HepG2 (cell line): Measurements from ENCODE around the gene TMEM223. TPM values are rescaled to one million over a fixed set of nuclear protein-coding genes. Genes with fewer than 3 reads are reported as not detected.

ENCODE experiments used
- CREB1 ChIP-seq, 2 experiments: fragments of 450-650 bp in 1 of 2; IDR thresholded peaks; 2 replicates each; pipeline ENCODE4 v1.6.1; 2016 to 2017; ENCODE audit warnings: control low read depth in 1 of 2, mild to moderate bottlenecking in 1 of 2, missing compliant biosample characterization in 1 of 2, missing genetic modification characterization in 1 of 2
- FIP1L1 ChIP-seq: fragments of 200-400 bp; formaldehyde crosslinking; IDR thresholded peaks from 2 replicates; pipeline ENCODE4 v1.6.1; 2018; ENCODE audit warnings: low read depth, mild to moderate bottlenecking, low read length, moderate library complexity, borderline replicate concordance; ENCODE audit not compliant: insufficient read depth
- HNF4G ChIP-seq, 2 experiments: sonication (generic) in 1 of 2; formaldehyde crosslinking in 1 of 2; IDR thresholded peaks; 2 replicates each; pipeline versions ENCODE4 v1.4.0 to v1.6.1; 2011 to 2020; ENCODE audit warnings: borderline replicate concordance in 2 of 2, low read depth in 2 of 2, mild to moderate bottlenecking in 2 of 2, low read length in 1 of 2, missing genetic modification reagents in 1 of 2, moderate library complexity in 1 of 2
- KDM2A ChIP-seq: sonication (generic); formaldehyde crosslinking; IDR thresholded peaks from 2 replicates; pipeline ENCODE4 v1.4.0; 2020; ENCODE audit warnings: low read depth, missing genetic modification reagents, borderline replicate concordance
- MAFK ChIP-seq, 2 experiments: IDR thresholded peaks in 1 of 2; conservative IDR thresholded peaks in 1 of 2; 2 replicates each; pipeline ENCODE4 v1.6.1; 2011; ENCODE audit warnings: improper control_type of control experiment in 2 of 2, low read length in 2 of 2
- REPIN1 ChIP-seq: sonication (generic); formaldehyde crosslinking; IDR thresholded peaks from 2 replicates; pipeline ENCODE4 v1.8.0; 2022; ENCODE audit warnings: missing genetic modification reagents, low read depth, mild to moderate bottlenecking, borderline replicate concordance
- SP5 ChIP-seq: IDR thresholded peaks from 2 replicates; pipeline ENCODE4 v1.6.1; 2016; ENCODE audit warnings: low read depth, borderline replicate concordance
- STAG1 ChIP-seq: sonication (generic); formaldehyde crosslinking; IDR thresholded peaks from 2 replicates; pipeline ENCODE4 v1.4.0; 2020; ENCODE audit warnings: missing genetic modification reagents
- THAP11 ChIP-seq: IDR thresholded peaks from 2 replicates; pipeline ENCODE4 v1.6.1; 2016; ENCODE audit warnings: missing biosample characterization, missing genetic modification reagents
- YY1 ChIP-seq: IDR thresholded peaks from 2 replicates; pipeline ENCODE4 v1.6.1; 2011; ENCODE audit warnings: low read length, low read depth, moderate library complexity, mild to moderate bottlenecking; ENCODE audit not compliant: insufficient read depth, insufficient replicate concordance
- ZC3H13 ChIP-seq: sonication (generic); formaldehyde crosslinking; IDR thresholded peaks from 2 replicates; pipeline ENCODE4 v1.8.1; 2023; ENCODE audit warnings: mild to moderate bottlenecking, missing genetic modification reagents, moderate library complexity
- ZKSCAN8 ChIP-seq: IDR thresholded peaks from 2 replicates; pipeline ENCODE4 v1.6.1; 2016; ENCODE audit warnings: borderline replicate concordance, missing genetic modification reagents, missing compliant biosample characterization
- ZNF101 ChIP-seq: sonication (generic); formaldehyde crosslinking; IDR thresholded peaks from 2 replicates; pipeline ENCODE4 v1.4.0; 2020; ENCODE audit warnings: mild to moderate bottlenecking, low read depth, missing genetic modification reagents, borderline replicate concordance
- ZNF557 ChIP-seq: sonication (generic); formaldehyde crosslinking; IDR thresholded peaks from 2 replicates; pipeline ENCODE4 v1.4.0; 2020; ENCODE audit warnings: missing genetic modification reagents
- ZNF564 ChIP-seq: sonication (generic); formaldehyde crosslinking; IDR thresholded peaks from 2 replicates; pipeline ENCODE4 v1.8.1; 2023; ENCODE audit warnings: mild to moderate bottlenecking, missing genetic modification reagents
- ZNF670 ChIP-seq: sonication (generic); formaldehyde crosslinking; IDR thresholded peaks from 2 replicates; pipeline ENCODE4 v1.8.0; 2022; ENCODE audit warnings: mild to moderate bottlenecking, missing genetic modification reagents, borderline replicate concordance
- ZSCAN30 ChIP-seq: sonication (generic); formaldehyde crosslinking; IDR thresholded peaks from 2 replicates; pipeline ENCODE4 v1.5.0; 2020; ENCODE audit warnings: mild to moderate bottlenecking, missing genetic modification reagents
- polyA plus RNA-seq, 8 experiments: library from polyadenylated mRNA; depleted of rRNA in 3 of 8; stranded (reverse) in 7 of 8; unstranded in 1 of 8; fragments of >200 nt; fragmentation: Illumina TruSeq in 4 of 8; extraction: Trizol in 4 of 8; gene quantifications; 2 replicates each; pipeline versions ENCODE4 v1.2.1 to v1.2.3, GENCODE V29; 2011 to 2016; ENCODE audit warnings: low read depth in 4 of 8, missing spikeins in 1 of 8, mixed read lengths in 1 of 8; ENCODE audit not compliant: insufficient read depth in 1 of 8
- total RNA-seq, 5 experiments: library from RNA; depleted of rRNA; stranded (reverse); fragments of >200 nt; fragmentation: Illumina TruSeq; extraction: Trizol; gene quantifications; 2 replicates each; pipeline ENCODE4 v1.2.3, GENCODE V29; 2016; ENCODE audit warnings: low read depth in 1 of 5
- TF ChIP-seq, protein P1 (sequence below): IDR thresholded peaks from 2 replicates; pipeline ENCODE4 v1.6.1; 2016; ENCODE audit warnings: low read depth, control low read depth
- TF ChIP-seq, protein P2 (sequence below): sonication (generic); formaldehyde crosslinking; IDR thresholded peaks from 2 replicates; pipeline ENCODE4 v1.4.0; 2020; ENCODE audit warnings: missing genetic modification reagents
- TF ChIP-seq, protein P3 (sequence below): sonication (generic); formaldehyde crosslinking; IDR thresholded peaks from 2 replicates; pipeline ENCODE4 v1.5.0; 2020; ENCODE audit warnings: missing genetic modification reagents

The TMEM223 gene
- total and polyA plus RNA-seq, 2 of the 13 experiments (the other 11 are each of a cell fraction or from before 2014, with no cell fraction given), result 19.5 to 24.9 TPM

DNA sequence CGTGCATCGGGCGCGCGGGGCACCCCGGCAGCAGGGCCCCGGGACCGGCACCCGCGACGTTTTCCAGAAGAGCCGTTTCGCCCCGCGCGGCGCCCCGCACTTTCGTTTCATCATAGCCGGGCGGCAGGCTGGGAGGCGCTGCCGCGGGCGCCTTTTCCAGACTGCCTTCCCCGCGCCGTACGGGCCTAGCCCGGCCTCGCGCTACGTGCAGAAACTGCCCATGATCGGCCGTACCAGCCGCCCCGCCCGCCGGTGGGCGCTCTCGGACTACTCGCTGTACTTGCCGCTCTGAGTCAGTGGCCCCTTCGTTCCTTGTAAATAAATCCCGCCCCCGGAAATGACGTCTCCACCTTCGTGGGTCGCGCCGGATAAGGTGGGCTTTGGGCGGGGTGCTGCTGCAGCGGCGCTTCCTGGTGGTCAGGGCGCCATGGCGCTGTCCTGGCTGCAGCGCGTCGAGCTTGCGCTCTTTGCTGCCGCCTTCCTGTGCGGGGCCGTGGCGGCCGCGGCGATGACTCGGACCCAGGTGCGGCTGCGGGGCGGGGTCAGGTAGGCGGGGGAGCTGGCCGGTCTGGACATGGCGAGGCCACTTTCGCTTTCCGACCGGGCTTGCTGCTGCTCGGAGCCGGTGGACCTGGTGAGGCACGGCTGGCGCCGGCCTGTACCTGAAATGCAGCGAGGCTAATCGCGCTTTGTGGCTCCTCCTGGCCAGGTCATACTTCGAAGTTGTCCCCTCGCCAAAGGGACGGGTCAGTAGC, 4.6 kb downstream of the TMEM223 start, which contains the start of gene TMEM179B (continued):
- peak; percentile 93 for TF ChIP-seq YY1
- no peak for TF ChIP-seq MAFK (conservative IDR thresholded peaks at IDR 0.05 in 1 of 2, IDR thresholded peaks at IDR 0.05 in 1 of 2; ENCODE audit: low read length in 2 of 2)
- no peak for TF ChIP-seq ZNF101 (CRISPR knock-in tag)
- TF ChIP-seq, protein P1, sequence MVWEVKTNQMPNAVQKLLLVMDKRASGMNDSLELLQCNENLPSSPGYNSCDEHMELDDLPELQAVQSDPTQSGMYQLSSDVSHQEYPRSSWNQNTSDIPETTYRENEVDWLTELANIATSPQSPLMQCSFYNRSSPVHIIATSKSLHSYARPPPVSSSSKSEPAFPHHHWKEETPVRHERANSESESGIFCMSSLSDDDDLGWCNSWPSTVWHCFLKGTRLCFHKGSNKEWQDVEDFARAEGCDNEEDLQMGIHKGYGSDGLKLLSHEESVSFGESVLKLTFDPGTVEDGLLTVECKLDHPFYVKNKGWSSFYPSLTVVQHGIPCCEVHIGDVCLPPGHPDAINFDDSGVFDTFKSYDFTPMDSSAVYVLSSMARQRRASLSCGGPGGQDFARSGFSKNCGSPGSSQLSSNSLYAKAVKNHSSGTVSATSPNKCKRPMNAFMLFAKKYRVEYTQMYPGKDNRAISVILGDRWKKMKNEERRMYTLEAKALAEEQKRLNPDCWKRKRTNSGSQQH (CRISPR knock-in tag), result 0 out of 2 replicates have a peak, but pooled peaks have one; percentile 43
- TF ChIP-seq ZKSCAN8 (CRISPR knock-in tag), result peak; percentile 77; the same call in 1 of the 2 replicates
- no peak for TF ChIP-seq HNF4G (IDR thresholded peaks at IDR 0.05; ENCODE audit: borderline replicate concordance, low read depth, low read length)
- TF ChIP-seq HNF4G (CRISPR knock-in tag; IDR thresholded peaks at IDR 0.05; ENCODE audit: borderline replicate concordance, low read depth), result peak; percentile 14; the same call in 1 of the 2 replicates
- peak; percentile 100 for TF ChIP-seq ZC3H13 (CRISPR knock-in tag)
- TF ChIP-seq THAP11 (CRISPR knock-in tag), result peak; percentile 90
- TF ChIP-seq, protein P2, sequence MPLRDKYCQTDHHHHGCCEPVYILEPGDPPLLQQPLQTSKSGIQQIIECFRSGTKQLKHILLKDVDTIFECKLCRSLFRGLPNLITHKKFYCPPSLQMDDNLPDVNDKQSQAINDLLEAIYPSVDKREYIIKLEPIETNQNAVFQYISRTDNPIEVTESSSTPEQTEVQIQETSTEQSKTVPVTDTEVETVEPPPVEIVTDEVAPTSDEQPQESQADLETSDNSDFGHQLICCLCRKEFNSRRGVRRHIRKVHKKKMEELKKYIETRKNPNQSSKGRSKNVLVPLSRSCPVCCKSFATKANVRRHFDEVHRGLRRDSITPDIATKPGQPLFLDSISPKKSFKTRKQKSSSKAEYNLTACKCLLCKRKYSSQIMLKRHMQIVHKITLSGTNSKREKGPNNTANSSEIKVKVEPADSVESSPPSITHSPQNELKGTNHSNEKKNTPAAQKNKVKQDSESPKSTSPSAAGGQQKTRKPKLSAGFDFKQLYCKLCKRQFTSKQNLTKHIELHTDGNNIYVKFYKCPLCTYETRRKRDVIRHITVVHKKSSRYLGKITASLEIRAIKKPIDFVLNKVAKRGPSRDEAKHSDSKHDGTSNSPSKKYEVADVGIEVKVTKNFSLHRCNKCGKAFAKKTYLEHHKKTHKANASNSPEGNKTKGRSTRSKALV (CRISPR knock-in tag), result peak; percentile 83
- TF ChIP-seq ZNF670 (CRISPR knock-in tag), result no peak
- TF ChIP-seq KDM2A, result peak; percentile 100
- TF ChIP-seq STAG1, result peak; percentile 57
- peak; percentile 82 for TF ChIP-seq SP5 (CRISPR knock-in tag)
- TF ChIP-seq, protein P3, sequence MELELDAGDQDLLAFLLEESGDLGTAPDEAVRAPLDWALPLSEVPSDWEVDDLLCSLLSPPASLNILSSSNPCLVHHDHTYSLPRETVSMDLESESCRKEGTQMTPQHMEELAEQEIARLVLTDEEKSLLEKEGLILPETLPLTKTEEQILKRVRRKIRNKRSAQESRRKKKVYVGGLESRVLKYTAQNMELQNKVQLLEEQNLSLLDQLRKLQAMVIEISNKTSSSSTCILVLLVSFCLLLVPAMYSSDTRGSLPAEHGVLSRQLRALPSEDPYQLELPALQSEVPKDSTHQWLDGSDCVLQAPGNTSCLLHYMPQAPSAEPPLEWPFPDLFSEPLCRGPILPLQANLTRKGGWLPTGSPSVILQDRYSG, result 0 out of 2 replicates have a peak, but pooled peaks have one; percentile 34
- peak; percentile 94 for TF ChIP-seq CREB1 (IDR thresholded peaks at IDR 0.05)
- peak; percentile 97 for TF ChIP-seq CREB1 (CRISPR knock-in tag; IDR thresholded peaks at IDR 0.05)
- TF ChIP-seq REPIN1, result peak; percentile 96
- TF ChIP-seq ZSCAN30 (CRISPR knock-in tag), result peak; percentile 82; the same call in 1 of the 2 replicates
- 0 out of 2 replicates have a peak, but pooled peaks have one; percentile 75 for TF ChIP-seq FIP1L1
- peak; percentile 83; the same call in 1 of the 2 replicates for TF ChIP-seq ZNF557 (CRISPR knock-in tag)
- peak; percentile 49; the same call in 1 of the 2 replicates for TF ChIP-seq ZNF564 (CRISPR knock-in tag)
